ENCODE measurements around the gene FMNL2.

- TF ChIP-seq POLR2AphosphoS5 (IDR thresholded peaks at IDR 0.05; ENCODE audit: borderline replicate concordance, low read depth, low read length) (no peak), EZH2 (IDR thresholded peaks at IDR 0.05) (no peak)
Observed at GRCh38 chr2:152376968-152377367, 42.0 kb downstream of the FMNL2 start.
